Measurements from ENCODE around the gene LZTS3.
"Not testable (repeated sequence)": the region's sequence is repeated elsewhere in the genome, so short reads cannot be mapped to it uniquely, and the experiment has no call there.

The LZTS3 gene

GRCh38 chr20:3133155-3133554, 40.2 kb downstream of the LZTS3 start:
- no peak for DNase-seq

- DNase-seq = no peak
These were observed 43.2 kb downstream of the LZTS3 start for GRCh38 chr20:3130051-3130600.

GRCh38 chr20:3129094-3129493, 44.3 kb downstream of the LZTS3 start:
- no peak for DNase-seq

GRCh38 chr20:3128275-3128984, 44.9 kb downstream of the LZTS3 start:
- DNase-seq = no peak

GRCh38 chr20:3126527-3126859, 46.9 kb downstream of the LZTS3 start:
- no peak for DNase-seq

- not testable (repeated sequence) for DNase-seq
These were observed 47.4 kb downstream of the LZTS3 start for GRCh38 chr20:3125776-3126526.

GRCh38 chr20:3124773-3125560, 48.4 kb downstream of the LZTS3 start:
- not testable (repeated sequence) for DNase-seq

GRCh38 chr20:3124163-3124562, 49.2 kb downstream of the LZTS3 start:
- not testable (repeated sequence) for DNase-seq

- DNase-seq = no peak
These were observed 49.8 kb downstream of the LZTS3 start for GRCh38 chr20:3123542-3123941.

- DNase-seq = no peak
These were observed 51.3 kb downstream of the LZTS3 start for GRCh38 chr20:3121955-3122610.

GRCh38 chr20:3121271-3121911, 52.0 kb downstream of the LZTS3 start:
- no peak for DNase-seq

GRCh38 chr20:3119044-3119443, 54.3 kb downstream of the LZTS3 start:
- DNase-seq = no peak

GRCh38 chr20:3117839-3118379, 55.4 kb downstream of the LZTS3 start:
- peak; percentile 74 for DNase-seq

GRCh38 chr20:3116341-3116740, 57.0 kb downstream of the LZTS3 start:
- DNase-seq = no peak

- peak; percentile 39 for DNase-seq
These were observed 57.9 kb downstream of the LZTS3 start for GRCh38 chr20:3115190-3116107.
